Left renal cortex interstitium (tissue), 4 donors: ENCODE measurements around the gene OR10G2. TPM values are rescaled to one million over a fixed set of nuclear protein-coding genes. Genes with fewer than 3 reads are reported as not detected.
"Not testable (repeated sequence)": the region's sequence is repeated elsewhere in the genome, so short reads cannot be mapped to it uniquely, and the experiment has no call there.

ENCODE experiments used
- DNase-seq, 4 donors: peaks; one replicate each; pipeline ENCODE4 v3.0.0-alpha.2; 2013; ENCODE audit warnings: low read depth in 4 of 4, low spot score in 2 of 4, missing footprints in 1 of 4
- polyA plus RNA-seq, 4 donors: library from polyadenylated mRNA; unstranded; fragments of 120-200 nt; gene quantifications; one replicate each; pipeline ENCODE4 v1.2.1, GENCODE V29; 2013; ENCODE audit not compliant: insufficient read length in 4 of 4

OR10G2 gene, protein sequence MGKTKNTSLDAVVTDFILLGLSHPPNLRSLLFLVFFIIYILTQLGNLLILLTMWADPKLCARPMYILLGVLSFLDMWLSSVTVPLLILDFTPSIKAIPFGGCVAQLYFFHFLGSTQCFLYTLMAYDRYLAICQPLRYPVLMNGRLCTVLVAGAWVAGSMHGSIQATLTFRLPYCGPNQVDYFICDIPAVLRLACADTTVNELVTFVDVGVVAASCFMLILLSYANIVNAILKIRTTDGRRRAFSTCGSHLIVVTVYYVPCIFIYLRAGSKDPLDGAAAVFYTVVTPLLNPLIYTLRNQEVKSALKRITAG
- not detected for polyA plus RNA-seq

DNA sequence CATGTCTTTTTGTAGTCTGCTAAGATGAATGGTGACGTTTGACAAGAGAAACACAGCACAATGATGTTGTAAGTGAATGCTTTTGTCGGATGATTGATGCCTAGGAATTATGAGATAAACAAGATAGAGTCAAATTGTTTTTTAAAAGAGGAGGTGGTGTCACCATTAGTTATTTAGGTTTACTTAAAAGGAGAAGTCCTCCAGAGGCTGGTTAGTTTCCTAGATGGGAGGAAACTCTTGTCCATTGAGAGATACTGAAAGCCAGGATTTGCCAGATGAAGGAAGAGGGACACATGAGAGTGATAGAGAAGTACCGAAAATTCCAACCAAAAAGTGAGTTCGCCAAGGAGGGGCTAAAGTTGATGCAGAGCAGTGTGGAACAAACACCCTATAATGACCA lies at the start of gene OR10G2:
OR10G2 (minus strand) TSS at position 101 of the 400 bp plus-strand sequence; CDS start at position 3, 98 bp downstream.
- no peak for DNase-seq

DNA sequence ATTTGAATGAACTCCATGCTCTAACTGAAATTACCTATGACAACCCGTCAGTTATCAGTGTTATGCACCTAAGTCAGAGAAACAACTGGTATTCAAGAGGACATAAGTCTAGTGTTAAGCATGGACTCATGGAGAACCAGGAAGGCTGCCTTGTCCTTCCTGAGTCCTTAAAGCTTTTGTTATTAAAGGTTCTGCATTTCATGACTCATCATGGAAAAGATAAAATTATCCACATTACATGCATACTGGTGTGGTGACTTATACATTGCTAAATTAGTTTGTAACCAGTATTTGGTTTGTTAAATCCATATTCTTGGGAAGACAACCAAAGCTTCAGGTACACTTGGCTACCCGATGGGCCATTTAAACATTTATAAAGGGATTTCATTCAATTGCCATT lies 45.3 kb upstream of the OR10G2 start:
- DNase-seq = no peak

DNA sequence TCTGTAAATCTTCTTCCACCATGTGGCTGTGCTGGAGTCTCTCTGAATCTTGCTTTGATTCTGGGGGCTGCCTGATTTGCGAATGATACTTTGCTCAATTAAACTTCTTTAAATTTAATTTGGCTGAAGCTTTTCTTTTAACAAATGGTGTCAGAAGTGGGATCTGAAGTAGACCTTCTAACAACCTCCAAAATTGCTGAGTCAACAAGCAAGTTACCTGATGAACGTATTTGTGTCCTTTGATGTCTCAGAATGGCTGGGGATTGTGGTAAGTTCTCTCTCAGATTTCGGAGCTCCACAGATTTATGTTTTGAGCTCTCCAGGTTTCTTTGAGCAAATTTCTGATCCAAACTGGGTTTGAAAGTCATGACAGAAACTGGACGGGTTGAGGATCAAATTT lies 40.8 kb upstream of the OR10G2 start:
- DNase-seq = no peak

DNA sequence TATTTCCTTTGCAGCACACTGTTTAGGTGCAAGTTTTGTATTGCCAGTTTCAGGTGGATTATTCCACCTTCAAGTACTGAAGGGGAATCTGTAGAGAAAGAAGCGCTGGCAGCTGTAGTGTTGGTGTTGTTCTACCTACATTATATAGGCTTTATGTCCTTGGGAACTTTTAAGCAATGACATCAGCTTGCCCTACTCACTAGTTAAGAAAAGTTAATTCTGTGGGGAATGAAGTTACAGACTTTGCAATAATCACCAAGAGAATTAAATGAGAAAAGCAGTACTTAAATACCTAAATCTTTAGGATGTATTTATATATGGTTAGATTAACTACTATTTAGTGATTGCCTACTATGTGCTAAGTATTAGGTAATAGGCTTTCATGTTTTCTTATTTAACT lies 39.0 kb upstream of the OR10G2 start, which contains the start of gene OR4E1:
OR4E1 (minus strand) TSS at position 101 of the 400 bp plus-strand sequence. CDS start 2,883 bp downstream, outside the sequence.
- DNase-seq = no peak

DNA sequence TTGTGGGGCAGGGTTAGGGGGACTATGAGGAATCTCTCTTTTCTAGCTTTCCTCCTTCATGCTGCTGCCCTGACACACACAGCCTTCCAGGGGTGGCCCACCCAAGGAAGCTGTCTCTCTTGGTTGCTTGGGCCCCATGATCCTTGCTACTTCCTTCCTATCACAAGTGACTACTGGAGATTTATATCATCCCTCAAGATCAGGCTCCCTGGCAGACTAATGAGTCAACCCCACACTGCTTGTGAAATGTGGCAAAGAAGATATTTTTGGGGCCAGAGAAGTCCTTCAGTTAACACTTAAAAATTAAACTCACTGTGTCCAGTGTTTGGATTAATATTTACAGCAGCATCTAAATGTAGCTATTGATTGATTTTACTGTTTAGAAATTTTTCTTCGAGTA lies 37.4 kb upstream of the OR10G2 start:
- DNase-seq = no peak

DNA sequence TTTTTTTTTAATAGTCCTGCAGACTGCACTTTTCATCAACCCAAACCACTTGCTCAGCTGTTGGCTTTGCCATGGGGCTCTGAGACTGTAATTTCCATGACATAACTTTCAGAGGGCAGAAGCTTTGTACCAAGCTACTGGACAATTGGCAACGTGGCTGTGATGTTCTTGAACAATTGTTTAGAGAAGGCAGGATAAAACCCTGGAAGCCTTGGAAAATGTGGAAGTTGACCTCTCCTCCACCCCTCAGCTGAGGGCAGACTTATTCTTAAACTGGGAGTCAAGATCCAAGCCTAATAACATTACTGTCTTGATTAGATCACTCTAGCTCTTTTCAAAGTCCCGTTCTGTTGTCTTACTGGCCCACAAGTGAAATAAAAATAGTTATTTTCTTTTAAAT lies 36.6 kb upstream of the OR10G2 start:
- DNase-seq = no peak

DNA sequence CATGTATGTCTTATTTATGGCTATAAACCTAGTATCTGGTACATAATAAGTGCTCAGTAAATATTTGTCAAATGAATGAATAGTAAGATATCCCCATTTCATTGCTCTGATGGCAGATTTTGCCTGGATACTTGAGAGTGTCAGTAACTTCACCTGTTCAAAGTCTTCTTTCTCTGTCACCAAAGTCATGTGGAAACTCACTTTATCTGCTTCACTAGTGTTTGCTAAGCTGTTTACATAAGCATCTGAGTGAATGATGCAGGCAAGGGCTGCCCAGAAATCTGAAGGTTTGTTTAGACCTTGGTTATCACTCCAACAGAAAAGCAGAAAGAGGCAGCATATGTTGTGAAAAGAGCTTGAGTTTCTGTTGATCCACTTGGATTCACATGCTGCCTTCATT lies 34.5 kb upstream of the OR10G2 start:
- DNase-seq = no peak

DNA sequence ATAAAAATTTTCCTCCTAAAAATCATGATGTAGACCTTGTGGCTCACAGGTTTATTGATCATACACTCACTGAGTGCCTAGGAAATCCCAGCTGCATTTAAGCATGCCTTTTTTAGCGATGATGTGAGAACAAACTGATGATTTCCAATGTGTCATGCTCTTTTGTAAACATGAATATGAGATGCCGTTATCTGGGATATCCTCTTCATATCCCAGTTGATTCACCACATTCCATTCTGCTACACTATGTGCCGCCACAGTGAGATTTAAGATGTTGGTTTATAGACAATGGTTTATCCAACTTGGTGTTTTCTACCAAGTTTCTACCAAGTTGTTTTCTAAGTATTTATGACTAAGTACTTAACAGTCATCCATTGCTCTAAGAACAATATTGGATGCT lies 33.6 kb upstream of the OR10G2 start:
- no peak for DNase-seq

DNA sequence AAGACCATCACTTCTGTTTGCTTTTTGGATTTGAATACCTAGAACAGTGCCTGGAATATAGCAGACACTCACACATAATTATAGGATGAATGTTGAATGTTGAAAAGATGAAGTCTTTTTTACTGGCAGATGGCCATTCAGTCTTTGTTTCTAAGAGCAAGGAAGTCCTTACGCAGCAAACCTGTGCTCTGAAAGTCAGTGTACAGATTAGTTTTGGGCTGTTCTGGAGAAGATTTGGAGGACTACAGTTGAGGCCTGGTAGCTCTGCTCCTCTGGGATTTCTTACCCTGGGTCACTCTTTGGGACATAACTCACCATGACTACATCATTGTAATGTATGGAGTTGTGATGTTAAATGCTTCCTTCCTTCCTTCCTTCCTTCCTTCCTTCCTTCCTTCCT lies 22.2 kb upstream of the OR10G2 start:
- no peak for DNase-seq

DNA sequence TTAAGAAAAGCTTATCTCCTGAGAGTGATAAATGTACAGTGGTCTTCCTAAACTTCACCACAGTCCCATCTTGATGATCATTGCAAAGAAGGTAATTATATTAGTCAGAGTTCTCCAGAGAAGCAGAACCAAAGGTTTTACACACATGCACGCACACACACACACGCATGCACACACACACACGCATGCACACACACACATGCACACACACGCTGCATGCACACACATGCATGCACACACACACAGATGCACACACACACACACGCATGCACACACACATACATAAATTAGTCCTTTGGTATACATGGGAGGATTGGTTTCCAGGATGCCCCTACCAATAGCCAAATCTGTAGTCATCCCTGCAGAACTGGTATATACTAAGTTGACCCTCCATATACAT lies 19.5 kb upstream of the OR10G2 start:
- no peak for DNase-seq

DNA sequence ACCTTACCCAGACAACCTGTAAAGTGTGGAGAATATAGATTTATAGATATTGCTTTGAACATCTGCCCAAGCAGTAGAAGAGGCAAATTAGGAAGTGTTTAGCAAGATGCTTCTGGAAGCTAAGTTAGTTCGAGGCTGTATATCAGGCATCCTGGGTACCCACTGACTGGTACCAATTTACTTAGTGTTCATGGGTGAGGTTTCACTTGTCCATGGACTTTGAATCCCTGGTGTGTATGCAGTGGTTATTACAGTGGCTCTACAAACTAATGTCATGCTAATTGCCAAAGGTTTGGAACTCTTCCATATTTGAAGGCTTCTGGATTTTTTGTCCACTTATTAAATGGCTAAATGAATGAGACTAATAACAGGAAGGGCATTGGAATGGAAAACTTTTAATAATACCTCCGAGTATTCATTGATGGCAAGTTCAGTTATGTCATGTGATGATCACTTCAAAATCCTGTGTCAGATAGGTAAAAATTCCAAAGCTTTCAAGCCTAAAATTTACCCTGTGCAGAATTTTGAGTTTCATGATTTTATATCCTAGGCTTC lies 18.7 kb upstream of the OR10G2 start, which contains the start of gene OR4E2:
OR4E2 (plus strand) TSS at position 505 of the 555 bp plus-strand sequence. CDS start 11,248 bp downstream, outside the sequence.
- DNase-seq = no peak

DNA sequence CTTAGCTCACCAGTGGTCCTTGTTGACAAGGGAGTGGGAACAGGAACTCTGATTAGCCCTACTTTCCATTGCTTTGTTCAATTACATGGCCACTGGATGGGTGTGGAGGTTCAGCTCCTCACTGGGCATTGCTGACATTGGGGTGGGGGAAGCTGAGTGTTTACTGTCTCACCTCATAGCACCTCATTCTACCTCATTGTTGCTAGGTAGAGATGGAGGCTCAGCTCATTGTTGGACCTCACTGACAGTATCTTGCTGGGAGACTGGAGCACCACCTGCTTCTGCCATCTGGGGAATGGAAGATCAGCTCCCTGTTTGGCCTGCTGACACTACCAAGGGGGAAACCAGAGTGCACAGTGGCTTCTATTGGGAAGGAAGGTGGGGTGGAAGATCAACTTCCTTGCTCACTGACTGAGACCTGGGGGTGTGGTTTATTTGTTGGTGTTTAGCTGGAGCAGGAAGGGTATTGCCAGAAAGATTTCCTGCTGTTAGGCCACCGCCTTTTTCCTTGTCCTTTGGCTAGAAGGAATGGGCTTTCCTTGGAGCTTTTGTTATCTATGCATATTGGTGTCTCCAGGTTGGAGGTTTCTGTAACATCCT lies 17.6 kb upstream of the OR10G2 start:
- DNase-seq = no peak

DNA sequence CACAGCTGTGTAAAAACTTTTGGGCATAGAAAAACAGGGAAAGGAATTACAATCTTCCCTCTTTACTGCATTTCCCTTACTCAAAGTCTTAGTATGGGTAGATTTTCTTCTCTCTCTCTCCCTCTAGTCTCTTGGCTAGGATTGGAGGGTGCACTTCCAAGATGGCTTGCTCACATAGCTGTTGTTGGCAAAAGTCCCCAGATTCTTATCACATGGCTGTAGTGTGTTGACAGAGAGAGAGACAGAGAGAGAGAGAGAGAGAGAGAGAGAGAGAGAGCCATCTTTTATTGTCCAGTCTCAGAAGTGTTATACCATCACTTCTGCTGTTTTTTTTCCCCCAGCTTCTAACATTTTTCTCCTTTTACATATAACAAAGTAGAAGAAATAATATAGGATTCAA lies 12.6 kb upstream of the OR10G2 start:
- DNase-seq = no peak

DNA sequence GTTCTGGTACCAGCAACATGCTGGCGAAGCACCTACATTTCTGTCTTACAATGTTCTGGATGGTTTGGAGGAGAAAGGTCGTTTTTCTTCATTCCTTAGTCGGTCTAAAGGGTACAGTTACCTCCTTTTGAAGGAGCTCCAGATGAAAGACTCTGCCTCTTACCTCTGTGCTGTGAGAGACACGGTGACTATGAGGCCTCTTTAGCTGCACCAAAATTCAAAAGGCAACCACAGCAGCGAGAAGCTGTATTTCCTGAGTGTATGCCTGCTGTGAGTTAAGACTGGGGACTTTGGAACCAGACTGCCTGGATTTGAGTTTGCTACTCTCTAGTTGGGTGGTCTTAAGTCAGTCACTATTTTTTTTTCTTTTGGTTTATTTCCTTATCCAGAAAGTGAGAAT lies 8.7 kb upstream of the OR10G2 start:
- DNase-seq = no peak

DNA sequence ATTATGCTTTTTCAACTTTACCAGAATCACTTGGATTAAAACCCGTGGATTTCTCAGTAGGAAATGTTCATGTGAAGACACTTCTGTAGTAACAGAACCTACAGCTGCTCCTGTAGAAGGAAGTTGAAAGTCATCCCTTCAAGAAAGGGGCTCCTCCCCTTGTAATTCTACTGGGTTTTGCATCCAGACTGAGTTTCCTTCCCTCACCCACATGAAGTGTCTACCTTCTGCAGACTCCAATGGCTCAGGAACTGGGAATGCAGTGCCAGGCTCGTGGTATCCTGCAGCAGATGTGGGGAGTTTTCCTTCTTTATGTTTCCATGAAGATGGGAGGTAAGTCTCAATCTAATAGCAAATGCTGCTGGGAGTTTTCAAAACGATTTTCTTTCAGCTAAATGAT lies 7.9 kb upstream of the OR10G2 start:
- DNase-seq = no peak

DNA sequence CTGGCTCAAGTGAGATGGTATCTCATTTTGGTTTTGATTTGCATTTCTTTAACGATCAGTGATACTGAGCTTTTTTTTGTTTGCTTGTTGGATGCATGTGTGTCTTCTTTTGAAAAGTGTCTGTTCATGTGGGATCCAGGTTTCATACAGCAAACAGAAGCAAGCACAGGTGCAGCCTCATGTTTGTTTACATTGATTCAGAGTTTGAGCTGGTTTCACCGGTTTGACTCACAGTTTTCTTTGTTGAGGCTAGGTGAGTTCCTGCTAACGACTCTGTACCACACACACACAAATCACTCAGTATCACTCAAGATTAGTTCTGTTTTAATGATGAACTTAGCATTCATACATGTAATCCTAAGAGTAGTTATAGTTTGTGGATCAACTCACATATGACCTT lies 3.7 kb downstream of the OR10G2 start:
- DNase-seq = no peak

DNA sequence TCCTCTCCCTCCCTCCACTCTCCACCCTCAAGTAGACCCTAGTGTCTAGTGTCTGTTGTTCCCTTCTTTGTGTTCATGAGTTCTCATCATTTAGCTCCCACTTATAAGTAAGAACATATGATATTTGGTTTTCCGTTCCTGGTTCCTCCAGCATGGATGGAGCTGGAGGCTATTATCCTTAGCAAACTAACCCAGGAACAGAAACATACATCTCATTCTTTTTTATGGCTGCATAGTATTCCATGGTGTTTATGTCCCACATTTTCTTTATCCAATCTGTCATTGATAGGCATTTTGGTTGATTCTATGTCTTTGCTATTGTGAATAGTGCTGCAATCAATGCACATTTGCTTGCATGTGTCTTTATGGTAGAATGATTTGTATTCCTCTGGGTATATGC lies 4.2 kb downstream of the OR10G2 start:
- not testable (repeated sequence) for DNase-seq

DNA sequence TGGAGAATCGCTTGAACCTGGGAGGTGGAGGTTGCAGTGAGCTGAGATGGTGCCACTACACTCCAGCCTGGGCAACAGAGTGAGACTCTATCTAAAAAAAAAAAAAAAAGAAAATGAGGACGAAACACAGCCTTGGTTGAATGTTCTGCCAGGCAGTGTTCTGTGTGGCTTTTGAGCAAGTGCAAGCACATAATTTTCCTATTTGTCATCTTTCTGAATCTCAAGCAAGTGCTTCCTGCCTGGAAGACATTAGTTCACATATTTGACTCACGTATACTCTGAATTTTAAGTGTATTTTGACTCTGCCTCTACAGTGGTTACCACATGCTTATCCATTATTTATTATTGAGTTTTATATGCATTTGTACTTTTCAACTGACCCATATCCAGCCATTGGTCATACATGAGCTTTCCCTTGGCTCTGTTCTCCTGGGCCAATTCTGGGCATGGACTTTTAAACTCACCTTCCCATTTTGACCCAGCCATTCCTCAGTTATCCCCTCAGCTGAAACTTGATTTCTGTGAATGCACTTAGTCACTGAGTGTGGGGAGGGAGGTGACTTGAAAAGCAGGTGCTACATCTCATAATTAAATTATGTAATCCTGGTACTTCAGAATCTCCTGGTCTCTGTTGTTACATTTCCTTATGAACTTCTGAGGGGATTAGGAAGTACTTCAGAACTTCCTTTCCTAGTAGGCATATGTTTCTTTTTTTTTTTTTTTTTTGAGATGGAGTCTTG lies 8.1 kb downstream of the OR10G2 start:
- no peak for DNase-seq

DNA sequence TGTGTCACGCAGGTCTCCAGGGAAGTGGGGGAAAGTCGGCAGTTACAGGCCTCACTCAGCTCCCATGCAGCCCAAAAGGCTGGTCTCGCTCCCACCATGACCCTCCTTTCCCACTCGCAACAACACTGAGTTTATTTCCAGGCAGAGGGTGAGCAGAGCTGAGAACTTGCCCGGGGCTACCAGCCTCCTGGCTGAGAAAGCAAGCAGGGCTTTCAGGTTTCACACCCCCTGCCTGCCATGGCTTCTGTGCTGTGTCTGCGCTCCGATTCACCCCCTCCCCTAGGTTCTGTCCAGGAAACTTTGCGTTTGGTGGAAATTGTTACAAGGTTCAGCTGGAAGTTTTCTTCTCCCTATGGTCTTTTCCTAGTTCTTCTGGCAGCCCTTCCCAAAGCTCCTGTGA lies 17.1 kb downstream of the OR10G2 start:
- no peak for DNase-seq

DNA sequence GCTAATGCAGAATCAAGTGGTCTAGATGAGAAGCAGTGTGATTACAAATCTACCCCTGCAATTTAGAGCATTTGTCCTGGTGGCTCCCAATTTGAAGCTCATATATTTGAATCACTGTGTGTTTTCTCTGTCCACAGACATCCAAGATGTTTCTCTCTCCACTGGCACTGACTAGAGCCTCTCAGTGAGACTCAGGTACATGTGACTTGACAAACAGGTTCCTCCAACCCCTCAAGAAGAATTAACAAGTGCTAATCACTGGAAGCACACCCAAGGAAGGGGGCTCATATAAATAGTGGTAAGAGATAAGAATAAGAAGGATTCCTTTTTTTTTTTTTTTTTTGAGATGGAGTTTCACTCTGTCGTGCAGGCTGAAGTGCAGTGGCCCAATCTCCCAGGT lies 20.5 kb downstream of the OR10G2 start:
- DNase-seq = no peak

DNA sequence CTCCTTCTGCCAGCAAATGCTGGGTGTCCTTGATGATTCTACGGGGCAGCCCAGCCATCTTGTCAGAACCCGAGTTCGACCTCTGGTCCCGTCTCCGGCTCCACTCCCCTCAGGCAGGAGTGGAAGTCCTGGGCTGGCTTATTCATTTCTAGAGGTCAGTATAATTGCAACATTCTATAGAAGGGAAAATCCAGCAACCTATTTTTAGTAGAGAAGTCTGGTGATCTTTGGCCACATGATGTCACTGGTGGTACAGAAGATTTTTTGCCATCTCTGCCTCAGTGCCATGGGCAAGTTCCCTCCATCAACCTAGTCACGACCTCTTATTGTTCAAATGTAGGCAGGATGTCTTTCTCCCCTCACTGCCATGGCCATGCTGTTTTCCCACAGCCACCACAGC lies 22.4 kb downstream of the OR10G2 start:
- no peak for DNase-seq
